Non-pigmented ciliary epithelial cell (primary cell): ENCODE results near the gene LAMTOR3.
"Not testable (repeated sequence)": the region's sequence is repeated elsewhere in the genome, so short reads cannot be mapped to it uniquely, and the experiment has no call there.

Experiments
- DNase-seq: peaks from one replicate; pipeline ENCODE4 v3.0.0-alpha.2; 2010; ENCODE audit warnings: low read depth

LAMTOR3 gene

DNA sequence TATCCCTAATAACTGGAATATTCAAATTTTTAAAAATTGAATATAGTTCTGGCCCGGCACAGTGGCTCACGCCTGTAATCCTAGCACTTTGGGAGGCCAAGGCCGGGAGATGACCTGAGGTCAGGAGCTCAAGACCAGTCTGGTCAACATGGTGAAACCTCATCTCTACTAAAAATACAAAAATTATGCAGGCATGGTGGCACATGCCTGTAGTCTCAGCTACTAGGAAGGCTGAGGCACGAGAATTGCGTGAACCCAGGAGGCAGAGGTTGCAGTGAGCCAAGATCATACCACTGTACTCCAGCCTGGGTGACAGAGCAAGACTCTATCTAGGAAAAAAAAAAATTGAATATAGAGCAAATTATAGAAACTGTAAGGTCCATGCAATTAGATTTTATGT, 64.2 kb downstream of the LAMTOR3 start:
- DNase-seq, result not testable (repeated sequence)

DNA sequence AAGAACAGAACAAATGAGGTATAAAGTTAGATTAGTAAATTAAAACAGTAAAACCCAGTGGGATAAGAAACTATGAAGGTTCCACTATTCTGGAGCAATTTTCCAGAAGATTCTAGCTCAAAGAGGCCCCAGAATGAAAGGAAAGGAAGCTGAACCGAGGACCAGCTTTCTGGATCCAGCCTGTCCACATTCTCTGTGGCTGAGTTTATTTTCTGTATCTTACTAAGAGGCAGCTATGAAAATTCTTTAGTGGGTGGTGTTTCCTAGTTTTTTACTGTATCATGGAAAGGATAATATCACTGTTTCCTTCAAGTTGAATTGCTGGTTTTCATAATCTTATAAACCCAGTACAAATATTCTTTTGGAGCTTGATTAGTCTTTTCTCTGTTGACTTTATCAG, 65.8 kb downstream of the LAMTOR3 start:
- DNase-seq, result no peak
